MCF 10A (cell line): Measurements from ENCODE around the gene SDC4. TPM values are rescaled to one million over a fixed set of nuclear protein-coding genes. Genes with fewer than 3 reads are reported as not detected.

ENCODE experiments used
- BruUV-seq: library from RNA; stranded (reverse); fragments of 400-500 nt; replicated peaks from 2 replicates; lab custom pipeline; 2021; lab: Mats Ljungman, UMichigan
- CTCF ChIA-PET: fragments of 300-600 bp; sonication (Branson Sonifier 250); formaldehyde crosslinking; extraction: SDS; loops from one replicate; lab custom pipeline; 2021; ENCODE audit warnings: antibody characterized with exemption, inconsistent platforms; lab: Yijun Ruan, JAX
- POLR2A ChIA-PET: fragments of 300-600, 350-650 bp; sonication (Branson Sonifier 250); formaldehyde crosslinking; extraction: SDS; loops from one replicate; lab custom pipeline; 2020; ENCODE audit warnings: antibody characterized with exemption, inconsistent platforms; lab: Yijun Ruan, JAX
- DNase-seq: peaks from one replicate; pipeline ENCODE4 v3.0.0-alpha.2; 2018; ENCODE audit not compliant: unreplicated experiment
- H3K27ac Mint-ChIP-seq: one replicate; pipeline ENCODE4 v1.8.0; 2022; ENCODE audit warnings: mild to moderate bottlenecking, low read depth, mixed read lengths; ENCODE audit not compliant: unreplicated experiment
- H3K27me3 Mint-ChIP-seq: one replicate; pipeline ENCODE4 v1.8.0; 2022; ENCODE audit warnings: mixed read lengths; ENCODE audit not compliant: insufficient read depth, unreplicated experiment
- H3K36me3 Mint-ChIP-seq: one replicate; pipeline ENCODE4 v1.8.0; 2022; ENCODE audit warnings: mild to moderate bottlenecking, moderate library complexity, mixed read lengths; ENCODE audit not compliant: insufficient read depth, unreplicated experiment
- H3K4me1 Mint-ChIP-seq: one replicate; pipeline ENCODE4 v1.8.0; 2022; ENCODE audit warnings: mixed read lengths; ENCODE audit not compliant: insufficient read depth, unreplicated experiment
- H3K4me3 Mint-ChIP-seq: one replicate; pipeline ENCODE4 v1.8.0; 2022; ENCODE audit warnings: mild to moderate bottlenecking, moderate library complexity, mixed read lengths; ENCODE audit not compliant: unreplicated experiment
- H3K9me3 Mint-ChIP-seq: one replicate; pipeline ENCODE4 v1.8.0; 2022; ENCODE audit warnings: mixed read lengths; ENCODE audit not compliant: unreplicated experiment
- CTCF ChIP-seq: fragments of 200-600 bp; IDR thresholded peaks from one replicate; pipeline ENCODE4 v1.8.0; 2022; ENCODE audit warnings: antibody characterized with exemption, mild to moderate bottlenecking; ENCODE audit not compliant: unreplicated experiment
- intact Hi-C: fragments of 100-400 bp; cut with micrococcal nuclease; formaldehyde crosslinking; loops from 2 replicates; pipeline ENCODE4 v1.14.1; 2022
- total RNA-seq: library from RNA; stranded (reverse); gene quantifications from 2 replicates; pipeline ENCODE4 v1.2.3, GENCODE V29; 2022

The SDC4 gene
- total RNA-seq, 1 experiment from 2014 or later = 209 TPM

- POLR2A ChIA-PET = interaction anchor here (1.4 to 37.4 kb wide), 4 partner anchors 11 to 558 kb away, joined by 3 to 1328 read pairs (median 28); partner anchors contain the start of genes SDC4 and SYS1
- intact Hi-C loops = loop anchor here (1.0 kb wide), 1 partner anchor 114 kb away; no protein-coding TSS in a partner anchor
- CTCF ChIA-PET = interaction anchor here (0.6 to 7.6 kb wide), 23 partner anchors 9 to 447 kb away, joined by 3 to 158 read pairs (median 5); partner anchors contain the start of genes SDC4 and SYS1
- no peaks in the 10 kb centered on the region for H3K27me3 Mint-ChIP-seq
- TF ChIP-seq CTCF = no peak
- peak overlapping the region; percentile 59 for H3K27ac Mint-ChIP-seq
- H3K9me3 Mint-ChIP-seq = no peaks in the 10 kb centered on the region
- H3K36me3 Mint-ChIP-seq = peaks cover 50% of the 10 kb centered on the region
- DNase-seq = no peak
- H3K4me3 Mint-ChIP-seq = no peak overlapping the region
- H3K4me1 Mint-ChIP-seq = peaks cover 6% of the 10 kb centered on the region
- no TSS peak for BruUV-seq
Measured at GRCh38 chr20:45323731-45324130, 24.5 kb downstream of the SDC4 start.

- POLR2A ChIA-PET = interaction anchor here (0.5 to 37.4 kb wide), 8 partner anchors 12 to 652 kb away, joined by 3 to 1328 read pairs (median 4); partner anchors contain the start of genes SDC4, SNX21 and SYS1
Measured at GRCh38 chr20:45322952-45323383, 25.3 kb downstream of the SDC4 start.

GRCh38 chr20:45320948-45321595, 27.2 kb downstream of the SDC4 start:
- H3K27ac Mint-ChIP-seq = no peak overlapping the region
- no peak for DNase-seq
- ChIA-PET POLR2A (interaction anchor here (0.6 to 37.4 kb wide), 8 partner anchors 8 to 457 kb away, joined by 3 to 1328 read pairs (median 6); partner anchors contain the start of genes SDC4 and SYS1), CTCF (interaction anchor here (0.6 to 7.6 kb wide), 30 partner anchors 9 to 1129 kb away, joined by 3 to 158 read pairs (median 4); partner anchors contain the start of genes PIGT, SDC4 and SYS1)
- intact Hi-C loops = no loop called here
- peaks cover 24% of the 10 kb centered on the region for H3K36me3 Mint-ChIP-seq
- no TSS peak for BruUV-seq
- no peaks in the 10 kb centered on the region for H3K27me3 Mint-ChIP-seq
- H3K4me3 Mint-ChIP-seq = no peak overlapping the region
- peaks cover 6% of the 10 kb centered on the region for H3K4me1 Mint-ChIP-seq
- H3K9me3 Mint-ChIP-seq = no peaks in the 10 kb centered on the region
- no peak for TF ChIP-seq CTCF

More at GRCh38 chr20:45322952-45323383, 25.3 kb downstream of the SDC4 start:
- CTCF ChIA-PET = interaction anchor here (0.6 to 7.6 kb wide), 22 partner anchors 9 to 448 kb away, joined by 3 to 158 read pairs (median 6); partner anchors contain the start of genes SDC4 and SYS1
- Mint-ChIP-seq H3K36me3 (peaks cover 42% of the 10 kb centered on the region), H3K4me1 (peaks cover 6% of the 10 kb centered on the region), H3K27me3 (no peaks in the 10 kb centered on the region), H3K4me3 (no peak overlapping the region), H3K9me3 (no peaks in the 10 kb centered on the region), H3K27ac (peak overlapping the region; percentile 59)
- intact Hi-C loops = loop anchor here (1.0 kb wide), 1 partner anchor 114 kb away; no protein-coding TSS in a partner anchor
- peak; percentile 8 for TF ChIP-seq CTCF
- no TSS peak for BruUV-seq
- DNase-seq = peak; percentile 77

- H3K27ac Mint-ChIP-seq = no peak overlapping the region
- H3K4me3 Mint-ChIP-seq = no peak overlapping the region
- H3K36me3 Mint-ChIP-seq = peaks cover 2% of the 10 kb centered on the region
- H3K9me3 Mint-ChIP-seq = no peaks in the 10 kb centered on the region
- TF ChIP-seq CTCF = no peak
- intact Hi-C loops = loop anchor here (1.0 to 2.0 kb wide), 4 partner anchors 44 to 452 kb away; partner anchors contain the start of gene SYS1
- peaks cover 6% of the 10 kb centered on the region for H3K4me1 Mint-ChIP-seq
- no peaks in the 10 kb centered on the region for H3K27me3 Mint-ChIP-seq
- ChIA-PET POLR2A (interaction anchor here (0.7 to 37.4 kb wide), 8 partner anchors 16 to 460 kb away, joined by 3 to 1328 read pairs (median 7); partner anchors contain the start of genes PIGT, SDC4 and SYS1), CTCF (interaction anchor here (0.5 to 7.6 kb wide), 82 partner anchors 8 to 1254 kb away, joined by 3 to 158 read pairs (median 4); partner anchors contain the start of genes MATN4, PIGT, SYS1 and WFDC10A)
- BruUV-seq = no TSS peak
- no peak for DNase-seq
Measured at GRCh38 chr20:45318948-45319347, 29.3 kb downstream of the SDC4 start.
